IMR-90 (cell line): Measurements from ENCODE around the gene BBS12.

Experiments used
- CHD1 ChIP-seq: IDR thresholded peaks from 2 replicates; pipeline ENCODE4 v1.6.1; 2012; ENCODE audit warnings: low read depth, low read length, improper control_type of control experiment
- CTCF ChIP-seq: conservative IDR thresholded peaks from 2 replicates; pipeline ENCODE4 v1.5.1; 2012; ENCODE audit warnings: mild to moderate bottlenecking, low read depth, low read length, improper control_type of control experiment
- FOS ChIP-seq: fragments of 150-350 bp; IDR thresholded peaks from 2 replicates; pipeline ENCODE4 v1.6.1; 2016; ENCODE audit warnings: low read depth, low read length
- MAZ ChIP-seq: IDR thresholded peaks from 2 replicates; pipeline ENCODE4 v1.6.1; 2012; ENCODE audit warnings: low read depth, mild to moderate bottlenecking, low read length, improper control_type of control experiment, moderate library complexity, borderline replicate concordance
- POLR2A ChIP-seq: IDR thresholded peaks from 2 replicates; pipeline ENCODE4 v1.6.1; 2012; ENCODE audit warnings: mild to moderate bottlenecking, low read depth, low read length
- RFX5 ChIP-seq: IDR thresholded peaks from 2 replicates; pipeline ENCODE4 v1.8.0; 2012; ENCODE audit warnings: low read depth, mild to moderate bottlenecking, low read length, moderate library complexity

GRCh38 chr4:122709236-122709635 lies 23.3 kb upstream of the BBS12 start:
- TF ChIP-seq CTCF (no peak), POLR2A (no peak), RFX5 (no peak), CHD1 (no peak), FOS (no peak), MAZ (no peak)
